ENCODE measurements around the gene ST8SIA4.

DNA sequence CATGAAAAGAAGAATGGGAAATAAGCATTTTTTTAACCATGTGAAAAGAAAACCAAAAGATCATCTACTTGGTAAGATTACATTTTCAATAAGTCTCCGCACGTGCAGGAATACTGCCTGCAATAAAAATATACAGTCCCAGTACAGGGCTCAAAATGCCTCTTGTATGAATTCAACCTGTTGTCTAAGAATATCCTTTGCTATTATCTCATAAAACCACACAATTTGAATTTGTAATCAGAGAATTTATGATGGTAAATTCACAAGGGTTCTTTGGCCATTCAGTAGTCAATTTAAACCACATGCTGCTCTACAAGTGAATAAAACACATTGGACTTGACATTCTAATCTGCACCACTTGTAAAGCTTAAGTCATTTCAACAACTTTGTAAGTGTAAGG is 46.6 kb downstream of the ST8SIA4 start:
- TF ChIP-seq RAD21 (IDR thresholded peaks at IDR 0.05) (no peak), TAF1 (conservative IDR thresholded peaks at IDR 0.05) (no peak), SP1 (IDR thresholded peaks at IDR 0.05) (no peak), HNF4A (conservative IDR thresholded peaks at IDR 0.05) (no peak), YY1 (IDR thresholded peaks at IDR 0.05) (no peak), EGR1 (IDR thresholded peaks at IDR 0.05; ENCODE audit: low read depth in 2 of 2) (no peak)
- TF ChIP-seq, protein P1, sequence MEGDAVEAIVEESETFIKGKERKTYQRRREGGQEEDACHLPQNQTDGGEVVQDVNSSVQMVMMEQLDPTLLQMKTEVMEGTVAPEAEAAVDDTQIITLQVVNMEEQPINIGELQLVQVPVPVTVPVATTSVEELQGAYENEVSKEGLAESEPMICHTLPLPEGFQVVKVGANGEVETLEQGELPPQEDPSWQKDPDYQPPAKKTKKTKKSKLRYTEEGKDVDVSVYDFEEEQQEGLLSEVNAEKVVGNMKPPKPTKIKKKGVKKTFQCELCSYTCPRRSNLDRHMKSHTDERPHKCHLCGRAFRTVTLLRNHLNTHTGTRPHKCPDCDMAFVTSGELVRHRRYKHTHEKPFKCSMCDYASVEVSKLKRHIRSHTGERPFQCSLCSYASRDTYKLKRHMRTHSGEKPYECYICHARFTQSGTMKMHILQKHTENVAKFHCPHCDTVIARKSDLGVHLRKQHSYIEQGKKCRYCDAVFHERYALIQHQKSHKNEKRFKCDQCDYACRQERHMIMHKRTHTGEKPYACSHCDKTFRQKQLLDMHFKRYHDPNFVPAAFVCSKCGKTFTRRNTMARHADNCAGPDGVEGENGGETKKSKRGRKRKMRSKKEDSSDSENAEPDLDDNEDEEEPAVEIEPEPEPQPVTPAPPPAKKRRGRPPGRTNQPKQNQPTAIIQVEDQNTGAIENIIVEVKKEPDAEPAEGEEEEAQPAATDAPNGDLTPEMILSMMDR (IDR thresholded peaks at IDR 0.05; ENCODE audit: low read depth, low read length, missing input control), result no peak
- TF ChIP-seq, protein P2, sequence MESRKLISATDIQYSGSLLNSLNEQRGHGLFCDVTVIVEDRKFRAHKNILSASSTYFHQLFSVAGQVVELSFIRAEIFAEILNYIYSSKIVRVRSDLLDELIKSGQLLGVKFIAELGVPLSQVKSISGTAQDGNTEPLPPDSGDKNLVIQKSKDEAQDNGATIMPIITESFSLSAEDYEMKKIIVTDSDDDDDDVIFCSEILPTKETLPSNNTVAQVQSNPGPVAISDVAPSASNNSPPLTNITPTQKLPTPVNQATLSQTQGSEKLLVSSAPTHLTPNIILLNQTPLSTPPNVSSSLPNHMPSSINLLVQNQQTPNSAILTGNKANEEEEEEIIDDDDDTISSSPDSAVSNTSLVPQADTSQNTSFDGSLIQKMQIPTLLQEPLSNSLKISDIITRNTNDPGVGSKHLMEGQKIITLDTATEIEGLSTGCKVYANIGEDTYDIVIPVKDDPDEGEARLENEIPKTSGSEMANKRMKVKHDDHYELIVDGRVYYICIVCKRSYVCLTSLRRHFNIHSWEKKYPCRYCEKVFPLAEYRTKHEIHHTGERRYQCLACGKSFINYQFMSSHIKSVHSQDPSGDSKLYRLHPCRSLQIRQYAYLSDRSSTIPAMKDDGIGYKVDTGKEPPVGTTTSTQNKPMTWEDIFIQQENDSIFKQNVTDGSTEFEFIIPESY (IDR thresholded peaks at IDR 0.05), result no peak
- TF ChIP-seq, protein P3, sequence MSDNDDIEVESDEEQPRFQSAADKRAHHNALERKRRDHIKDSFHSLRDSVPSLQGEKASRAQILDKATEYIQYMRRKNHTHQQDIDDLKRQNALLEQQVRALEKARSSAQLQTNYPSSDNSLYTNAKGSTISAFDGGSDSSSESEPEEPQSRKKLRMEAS (IDR thresholded peaks at IDR 0.05), result no peak
- TF ChIP-seq, protein P4, sequence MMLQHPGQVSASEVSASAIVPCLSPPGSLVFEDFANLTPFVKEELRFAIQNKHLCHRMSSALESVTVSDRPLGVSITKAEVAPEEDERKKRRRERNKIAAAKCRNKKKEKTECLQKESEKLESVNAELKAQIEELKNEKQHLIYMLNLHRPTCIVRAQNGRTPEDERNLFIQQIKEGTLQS (IDR thresholded peaks at IDR 0.05), result no peak
- TF ChIP-seq, protein P5, sequence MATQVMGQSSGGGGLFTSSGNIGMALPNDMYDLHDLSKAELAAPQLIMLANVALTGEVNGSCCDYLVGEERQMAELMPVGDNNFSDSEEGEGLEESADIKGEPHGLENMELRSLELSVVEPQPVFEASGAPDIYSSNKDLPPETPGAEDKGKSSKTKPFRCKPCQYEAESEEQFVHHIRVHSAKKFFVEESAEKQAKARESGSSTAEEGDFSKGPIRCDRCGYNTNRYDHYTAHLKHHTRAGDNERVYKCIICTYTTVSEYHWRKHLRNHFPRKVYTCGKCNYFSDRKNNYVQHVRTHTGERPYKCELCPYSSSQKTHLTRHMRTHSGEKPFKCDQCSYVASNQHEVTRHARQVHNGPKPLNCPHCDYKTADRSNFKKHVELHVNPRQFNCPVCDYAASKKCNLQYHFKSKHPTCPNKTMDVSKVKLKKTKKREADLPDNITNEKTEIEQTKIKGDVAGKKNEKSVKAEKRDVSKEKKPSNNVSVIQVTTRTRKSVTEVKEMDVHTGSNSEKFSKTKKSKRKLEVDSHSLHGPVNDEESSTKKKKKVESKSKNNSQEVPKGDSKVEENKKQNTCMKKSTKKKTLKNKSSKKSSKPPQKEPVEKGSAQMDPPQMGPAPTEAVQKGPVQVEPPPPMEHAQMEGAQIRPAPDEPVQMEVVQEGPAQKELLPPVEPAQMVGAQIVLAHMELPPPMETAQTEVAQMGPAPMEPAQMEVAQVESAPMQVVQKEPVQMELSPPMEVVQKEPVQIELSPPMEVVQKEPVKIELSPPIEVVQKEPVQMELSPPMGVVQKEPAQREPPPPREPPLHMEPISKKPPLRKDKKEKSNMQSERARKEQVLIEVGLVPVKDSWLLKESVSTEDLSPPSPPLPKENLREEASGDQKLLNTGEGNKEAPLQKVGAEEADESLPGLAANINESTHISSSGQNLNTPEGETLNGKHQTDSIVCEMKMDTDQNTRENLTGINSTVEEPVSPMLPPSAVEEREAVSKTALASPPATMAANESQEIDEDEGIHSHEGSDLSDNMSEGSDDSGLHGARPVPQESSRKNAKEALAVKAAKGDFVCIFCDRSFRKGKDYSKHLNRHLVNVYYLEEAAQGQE (IDR thresholded peaks at IDR 0.05), result no peak

Measured in liver (tissue), 3 donors.